Adrenal gland (tissue), 5 donors: ENCODE results near the gene DCAF7.

ENCODE experiments used
- CTCF ChIP-seq, 6 experiments: fragments of 450-650 bp in 4 of 6; fragments of 200-600 bp in 2 of 6; sonication (generic) in 1 of 6; IDR thresholded peaks; 1 replicate in 5 of 6; 2 replicates in 1 of 6; pipeline versions ENCODE4 v1.5.1 to v1.8.0; 2016 to 2021; ENCODE audit warnings: antibody characterized with exemption in 6 of 6, mild to moderate bottlenecking in 2 of 6, moderate library complexity in 1 of 6
- POLR2A ChIP-seq, 2 donors: fragments of 450-650 bp; IDR thresholded peaks; one replicate each; pipeline ENCODE4 v1.6.1; 2017; ENCODE audit warnings: antibody characterized with exemption in 2 of 2, mild to moderate bottlenecking in 2 of 2, moderate library complexity in 1 of 2
- donor health status: DM: no; HTN: no; CAD: no.

GRCh38 chr17:63588797-63589196 is 38.5 kb downstream of the DCAF7 start:
- TF ChIP-seq CTCF (IDR thresholded peaks at IDR 0.05) (no peak), POLR2A (IDR thresholded peaks at IDR 0.05) (no peak)
